Measurements from ENCODE around the gene AMMECR1L.
"Not testable (repeated sequence)": the region's sequence is repeated elsewhere in the genome, so short reads cannot be mapped to it uniquely, and the experiment has no call there.

AMMECR1L gene

DNA sequence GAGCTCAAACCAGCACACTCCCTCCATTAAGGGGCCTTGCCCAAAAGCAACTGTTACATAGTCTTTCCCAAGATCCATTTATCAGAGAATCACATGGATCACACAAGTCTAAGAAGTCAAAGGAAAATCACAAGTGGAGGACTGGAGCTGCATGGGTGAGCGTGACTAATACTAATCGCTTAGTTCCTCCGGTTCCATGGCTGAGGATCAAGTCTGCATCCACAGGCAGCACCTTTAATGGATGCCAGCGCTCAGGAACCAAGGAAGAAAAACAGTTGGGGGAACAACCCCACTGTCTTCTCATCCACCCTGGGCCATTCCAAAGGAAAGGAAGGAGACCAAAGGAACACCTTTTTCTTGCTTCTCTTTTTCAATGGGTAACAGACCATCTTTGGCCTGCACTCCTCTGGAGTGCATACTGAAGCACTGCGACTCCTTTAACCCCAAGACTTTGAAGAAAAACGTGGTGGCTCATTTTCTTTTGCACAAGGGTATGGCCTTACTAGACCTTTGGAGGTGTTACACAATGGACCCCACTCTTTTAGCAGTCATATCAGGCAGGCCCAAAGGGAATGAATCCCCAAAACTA, 65.6 kb downstream of the AMMECR1L start:
- peaks cover 17% of the 10 kb centered on the region for H3K9me3 ChIP-seq
- H3K36me3 ChIP-seq: no peaks in the 10 kb centered on the region
- no peaks in the 10 kb centered on the region for H3K27me3 ChIP-seq
- H3K4me1 ChIP-seq (ENCODE audit: control insufficient read depth in 1 of 2, insufficient read depth in 1 of 2, low read depth in 1 of 2, low read length in 1 of 2): no peaks in the 10 kb centered on the region
- no peak overlapping the region for H3K27ac ChIP-seq
- H3K4me3 ChIP-seq (ENCODE audit: low read depth in 1 of 2, low read length in 1 of 2): no peak overlapping the region
- TF ChIP-seq, protein P1, sequence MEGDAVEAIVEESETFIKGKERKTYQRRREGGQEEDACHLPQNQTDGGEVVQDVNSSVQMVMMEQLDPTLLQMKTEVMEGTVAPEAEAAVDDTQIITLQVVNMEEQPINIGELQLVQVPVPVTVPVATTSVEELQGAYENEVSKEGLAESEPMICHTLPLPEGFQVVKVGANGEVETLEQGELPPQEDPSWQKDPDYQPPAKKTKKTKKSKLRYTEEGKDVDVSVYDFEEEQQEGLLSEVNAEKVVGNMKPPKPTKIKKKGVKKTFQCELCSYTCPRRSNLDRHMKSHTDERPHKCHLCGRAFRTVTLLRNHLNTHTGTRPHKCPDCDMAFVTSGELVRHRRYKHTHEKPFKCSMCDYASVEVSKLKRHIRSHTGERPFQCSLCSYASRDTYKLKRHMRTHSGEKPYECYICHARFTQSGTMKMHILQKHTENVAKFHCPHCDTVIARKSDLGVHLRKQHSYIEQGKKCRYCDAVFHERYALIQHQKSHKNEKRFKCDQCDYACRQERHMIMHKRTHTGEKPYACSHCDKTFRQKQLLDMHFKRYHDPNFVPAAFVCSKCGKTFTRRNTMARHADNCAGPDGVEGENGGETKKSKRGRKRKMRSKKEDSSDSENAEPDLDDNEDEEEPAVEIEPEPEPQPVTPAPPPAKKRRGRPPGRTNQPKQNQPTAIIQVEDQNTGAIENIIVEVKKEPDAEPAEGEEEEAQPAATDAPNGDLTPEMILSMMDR (IDR thresholded peaks at IDR 0.05): no peak

DNA sequence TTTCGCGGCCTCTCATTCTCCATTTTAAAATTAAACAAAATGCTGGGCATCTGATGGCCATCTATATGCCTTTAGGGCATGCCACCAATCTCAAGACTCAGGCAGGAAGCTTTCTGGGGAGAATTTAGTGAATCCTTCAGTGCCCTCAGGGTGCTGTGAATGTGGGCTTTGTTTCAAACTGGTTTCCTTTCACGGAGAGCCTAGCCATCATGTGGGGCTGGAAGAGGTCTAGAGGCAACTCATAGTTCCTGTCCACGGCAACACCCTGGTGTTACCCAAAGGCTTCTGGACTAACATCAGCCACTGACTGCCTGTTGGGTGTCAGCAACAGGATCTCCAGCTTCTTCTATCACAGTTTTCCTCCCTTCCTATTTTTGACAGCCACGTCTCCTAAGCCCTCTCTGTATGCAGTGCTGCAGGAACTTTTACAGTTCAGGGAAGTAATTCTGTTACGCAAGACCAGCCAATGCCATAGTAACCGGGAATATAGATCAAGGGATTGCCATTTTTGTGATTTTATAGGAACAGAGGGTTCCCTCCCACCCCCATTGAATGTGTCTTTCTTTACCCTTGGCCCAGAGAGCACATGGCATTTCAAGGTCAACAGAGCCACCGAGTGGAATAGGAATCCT, 66.8 kb downstream of the AMMECR1L start:
- TF ChIP-seq, protein P1 (IDR thresholded peaks at IDR 0.05): no peak
- Histone ChIP-seq H3K4me1 (ENCODE audit: control insufficient read depth in 1 of 2, insufficient read depth in 1 of 2, low read depth in 1 of 2, low read length in 1 of 2) (no peaks in the 10 kb centered on the region), H3K36me3 (no peaks in the 10 kb centered on the region), H3K9me3 (peaks cover 17% of the 10 kb centered on the region), H3K27me3 (no peaks in the 10 kb centered on the region), H3K4me3 (ENCODE audit: low read depth in 1 of 2, low read length in 1 of 2) (no peak overlapping the region), H3K27ac (no peak overlapping the region)

DNA sequence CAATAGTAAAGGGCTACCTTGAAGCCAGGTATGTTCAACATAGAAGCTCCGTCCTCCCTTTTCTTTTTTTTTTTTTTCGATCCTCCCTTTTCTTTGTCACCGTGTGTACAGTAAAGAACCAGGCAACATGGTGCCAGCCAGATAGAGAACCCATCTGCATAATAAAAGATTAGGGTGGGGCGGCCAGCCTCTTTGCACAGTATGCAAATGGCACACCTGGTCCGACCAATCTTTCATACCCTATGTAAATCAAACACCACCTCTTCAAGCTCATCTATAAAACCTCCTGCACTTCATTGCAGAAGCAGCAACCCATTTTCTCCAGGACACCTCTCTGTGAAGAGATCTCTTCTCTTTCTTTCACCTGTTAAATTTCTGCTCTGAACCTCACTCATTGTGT, 67.5 kb downstream of the AMMECR1L start:
- no peaks in the 10 kb centered on the region for H3K27me3 ChIP-seq
- TF ChIP-seq, protein P1 (IDR thresholded peaks at IDR 0.05): no peak
- no peak overlapping the region for H3K4me3 ChIP-seq (ENCODE audit: low read depth in 1 of 2, low read length in 1 of 2)
- no peaks in the 10 kb centered on the region for H3K36me3 ChIP-seq
- no peak overlapping the region for H3K27ac ChIP-seq
- H3K4me1 ChIP-seq (ENCODE audit: control insufficient read depth in 1 of 2, insufficient read depth in 1 of 2, low read depth in 1 of 2, low read length in 1 of 2): no peaks in the 10 kb centered on the region
- H3K9me3 ChIP-seq: peaks cover 17% of the 10 kb centered on the region

DNA sequence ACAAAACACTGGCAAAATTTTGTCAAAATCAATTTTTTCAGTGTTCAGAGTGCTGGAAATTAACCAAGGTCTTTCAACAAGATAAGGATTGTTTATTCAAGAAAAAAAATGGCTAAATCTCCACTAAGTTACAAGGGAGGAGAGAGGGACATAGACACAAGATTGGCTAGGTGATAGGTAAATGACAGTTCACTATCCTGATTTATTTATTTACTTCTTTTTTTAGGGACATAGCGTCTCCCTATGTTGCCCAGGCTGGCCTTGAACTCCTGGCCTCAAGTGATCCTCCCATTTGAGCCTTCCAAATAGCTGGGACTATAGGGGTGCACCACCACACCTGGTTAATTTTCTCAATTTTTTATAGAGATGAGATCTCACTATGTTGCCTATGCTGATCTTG, 71.1 kb downstream of the AMMECR1L start:
- Histone ChIP-seq H3K27me3 (no peaks in the 10 kb centered on the region), H3K36me3 (no peaks in the 10 kb centered on the region), H3K4me1 (ENCODE audit: control insufficient read depth in 1 of 2, insufficient read depth in 1 of 2, low read depth in 1 of 2, low read length in 1 of 2) (peaks cover 14 to 16% of the 10 kb centered on the region in 2 experiments), H3K4me3 (ENCODE audit: low read depth in 1 of 2, low read length in 1 of 2) (no peak overlapping the region), H3K9me3 (peaks cover 6% of the 10 kb centered on the region), H3K27ac (no peak overlapping the region)
- TF ChIP-seq, protein P1 (IDR thresholded peaks at IDR 0.05): no peak

DNA sequence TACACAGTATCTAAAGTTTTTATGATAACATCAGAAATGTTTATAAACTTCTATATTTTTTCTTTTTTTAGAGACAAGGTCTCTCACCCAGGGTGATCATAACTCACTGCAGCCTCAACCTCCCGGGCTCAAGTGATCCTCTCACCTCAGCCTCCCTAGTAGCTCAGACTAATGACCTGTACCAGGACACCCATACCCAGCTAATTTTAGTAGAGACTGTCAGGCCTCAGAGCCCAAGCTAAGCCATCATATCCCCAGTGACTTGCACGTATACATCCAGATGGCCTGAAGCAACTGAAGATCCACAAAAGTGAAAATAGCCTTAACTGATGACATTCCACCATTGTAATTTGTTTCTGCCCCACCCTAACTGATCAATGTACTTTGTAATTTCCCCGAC, 73.3 kb downstream of the AMMECR1L start:
- not testable (repeated sequence) for H3K9me3 ChIP-seq; H3K27ac ChIP-seq; H3K36me3 ChIP-seq; H3K4me3 ChIP-seq (ENCODE audit: low read depth in 1 of 2, low read length in 1 of 2); H3K27me3 ChIP-seq
- H3K4me1 ChIP-seq (ENCODE audit: control insufficient read depth in 1 of 2, insufficient read depth in 1 of 2, low read depth in 1 of 2, low read length in 1 of 2): peaks cover 22 to 26% of the 10 kb centered on the region in 2 experiments

All from neutrophil (primary cell).